Muscle of arm (tissue), 12 donors: ENCODE data around the gene ARHGEF6. TPM values are rescaled to one million over a fixed set of nuclear protein-coding genes. Genes with fewer than 3 reads are reported as not detected.
"Not testable (repeated sequence)": the region's sequence is repeated elsewhere in the genome, so short reads cannot be mapped to it uniquely, and the experiment has no call there.

ENCODE experiments used
- DNase-seq: peaks from one replicate; pipeline ENCODE4 v3.0.0-alpha.2; 2013
- polyA plus RNA-seq, 12 donors: library from polyadenylated mRNA; unstranded; fragments of 120-200 nt; gene quantifications; one replicate each; pipeline ENCODE4 v1.2.1, GENCODE V29; 2013; ENCODE audit not compliant: insufficient read length in 12 of 12

ARHGEF6 gene
- polyA plus RNA-seq, 12 donors = 35.4 to 67.4 (median 52.7) TPM; not detected in 1

DNA sequence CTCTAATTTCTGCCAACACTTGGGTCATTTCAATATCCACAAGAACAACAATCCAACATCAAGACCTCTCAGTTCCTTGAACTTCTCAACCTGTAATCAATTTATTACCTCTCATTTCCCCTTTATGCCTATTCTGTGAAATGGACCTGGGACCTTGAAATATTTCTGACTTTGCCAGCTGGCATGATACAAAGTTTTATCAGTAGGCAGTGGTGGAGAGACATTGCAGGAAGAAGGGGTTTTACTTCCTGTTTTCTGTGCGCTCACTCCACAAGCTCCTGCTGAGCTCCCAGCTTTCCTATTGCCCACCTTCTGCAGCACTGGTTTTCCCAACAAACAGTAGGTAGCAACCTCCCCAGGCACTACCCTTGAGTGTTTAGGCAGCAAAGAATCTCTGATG lies 3.5 kb upstream of the ARHGEF6 start:
- no peak for DNase-seq

DNA sequence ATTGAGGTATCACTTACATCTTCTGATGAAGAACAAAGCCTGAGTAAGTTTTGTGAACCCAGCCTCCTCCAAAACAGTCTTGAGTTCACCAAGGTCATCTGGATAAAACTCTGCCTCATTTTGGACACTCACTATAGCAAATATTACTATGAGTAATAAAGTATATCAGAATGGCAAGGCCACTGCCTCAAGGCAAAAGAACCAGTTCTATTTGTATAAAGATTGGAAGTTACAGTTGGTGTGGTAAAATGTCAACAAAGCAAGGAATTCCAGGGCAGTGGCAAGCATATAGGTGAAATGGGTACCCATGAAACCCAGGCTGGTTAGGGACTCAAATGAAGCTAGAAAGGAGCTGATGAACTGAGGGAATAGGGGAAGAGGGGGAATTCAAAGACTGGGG lies 2.4 kb upstream of the ARHGEF6 start:
- DNase-seq = no peak

DNA sequence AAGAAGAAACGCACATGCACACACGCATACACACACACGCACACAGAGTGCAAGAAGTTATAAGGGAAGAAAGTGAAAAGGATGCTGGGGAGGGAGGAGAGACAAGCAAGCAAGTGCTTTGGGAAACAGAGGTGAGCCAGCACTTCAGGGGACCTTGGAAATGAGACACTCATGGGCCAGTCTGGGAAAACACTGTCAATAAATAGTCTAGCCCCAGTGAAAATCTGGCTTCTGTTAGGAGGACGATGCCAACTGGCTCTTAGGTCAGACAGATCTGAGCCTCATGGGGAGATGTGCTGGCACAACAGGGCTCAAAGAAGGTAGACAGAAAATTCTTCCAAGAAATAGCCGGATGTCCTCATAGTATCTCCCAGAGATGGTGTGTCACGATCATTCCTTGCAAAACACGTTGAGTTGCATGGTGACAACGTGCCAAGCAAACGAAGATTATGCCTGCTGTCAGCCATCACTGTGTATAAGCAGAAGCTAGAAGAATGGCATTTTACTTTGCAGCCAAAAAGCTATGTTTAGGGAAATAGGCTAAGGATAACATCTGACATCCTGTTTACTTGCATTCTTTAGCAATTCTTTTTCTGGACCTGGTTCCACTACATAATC lies 557 bp upstream of the ARHGEF6 start:
- no peak for DNase-seq

DNA sequence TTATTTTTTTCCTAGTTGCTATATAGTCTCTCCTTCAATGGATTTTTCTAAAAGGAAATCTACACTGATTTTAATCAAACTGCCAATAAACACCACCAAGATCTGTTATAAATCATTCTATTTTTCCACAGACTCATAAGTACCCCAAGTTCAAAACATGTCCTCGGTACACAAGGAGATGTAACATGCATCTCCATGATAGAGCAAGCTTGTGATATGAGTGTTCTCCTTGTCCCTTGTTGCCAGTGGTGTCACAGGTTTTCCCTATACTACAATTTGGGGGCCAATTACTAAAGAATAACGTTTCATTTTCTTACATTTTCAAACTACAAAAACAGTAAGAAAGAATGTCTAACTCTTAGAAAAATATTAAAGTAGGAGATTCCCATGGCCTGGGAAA lies 491 bp downstream of the ARHGEF6 start:
- no peak for DNase-seq

DNA sequence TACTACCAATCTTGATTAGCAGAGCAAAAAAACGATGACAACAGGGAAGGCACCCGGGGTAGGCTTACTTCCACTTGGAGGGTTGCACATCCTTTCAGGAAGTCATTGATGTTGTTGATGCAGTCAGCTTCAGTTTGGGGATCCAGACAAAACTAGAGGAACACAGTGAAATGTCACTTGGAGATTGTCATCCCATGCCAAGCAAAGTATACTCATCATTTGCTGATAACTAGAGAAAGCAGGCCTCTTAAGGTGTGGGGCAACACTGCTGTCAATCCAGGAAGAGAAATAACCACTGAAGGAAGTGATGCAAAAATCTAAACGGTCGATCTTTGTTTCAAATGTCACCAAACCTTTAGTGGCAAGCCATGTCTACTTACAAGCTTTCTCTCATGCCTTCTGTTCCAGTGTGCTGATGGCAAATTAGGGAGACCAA lies 1.4 kb downstream of the ARHGEF6 start:
- no peak for DNase-seq

DNA sequence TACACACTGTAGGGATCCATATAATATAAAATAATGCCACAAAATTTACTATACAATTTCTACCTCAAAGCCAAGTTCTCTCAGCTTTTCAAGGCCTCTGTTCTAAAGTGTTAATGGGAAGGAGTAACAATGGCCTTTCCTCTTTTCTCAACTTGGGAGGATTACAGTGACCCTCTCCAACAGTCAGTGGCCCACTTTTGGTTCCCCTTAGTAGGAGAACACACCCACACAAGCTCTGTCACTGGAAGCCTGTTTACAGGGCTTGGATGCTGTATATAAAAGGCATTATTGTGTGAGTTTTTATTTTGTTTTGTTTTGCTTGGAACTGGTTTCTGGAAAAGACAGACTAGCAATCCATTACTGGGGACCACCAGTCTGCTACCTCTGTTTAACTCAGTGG lies 1.8 kb downstream of the ARHGEF6 start:
- no peak for DNase-seq

DNA sequence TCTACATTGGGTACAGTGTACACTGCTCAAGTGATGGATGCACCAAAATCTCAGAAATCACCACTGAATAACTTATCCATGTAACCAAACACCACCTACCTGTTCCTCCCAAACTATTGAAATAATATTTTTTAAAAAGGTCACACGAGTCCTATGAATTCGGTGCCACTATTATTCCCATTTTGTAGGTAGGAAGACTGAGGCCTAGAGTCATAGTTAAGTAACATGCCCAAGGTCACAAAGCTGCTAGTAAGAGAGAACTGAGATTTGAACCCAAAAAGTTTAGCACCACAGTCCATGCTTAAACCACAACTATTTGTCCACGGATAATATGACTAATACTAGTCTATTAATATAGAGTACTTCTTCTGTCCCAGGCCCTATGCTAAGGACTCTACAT lies 2.7 kb downstream of the ARHGEF6 start:
- no peak for DNase-seq

DNA sequence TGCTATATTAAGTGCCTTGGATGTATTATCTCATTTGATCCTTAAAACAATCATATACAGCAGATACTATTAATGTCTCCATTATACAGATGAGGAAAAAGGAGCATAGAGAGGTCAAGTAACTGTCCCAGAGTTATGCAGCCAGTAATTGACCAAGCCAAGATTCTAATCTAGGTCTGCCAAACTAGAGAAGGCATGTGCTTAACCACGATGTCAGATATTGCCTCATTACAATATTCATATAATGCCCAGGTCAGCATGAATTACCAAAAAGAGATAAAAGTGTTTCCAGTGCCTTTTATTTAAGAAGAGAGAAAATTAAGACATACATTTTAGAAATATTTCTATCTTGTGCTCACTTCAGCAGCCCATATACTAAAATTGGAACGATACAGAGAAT lies 7.1 kb downstream of the ARHGEF6 start:
- DNase-seq = no peak

DNA sequence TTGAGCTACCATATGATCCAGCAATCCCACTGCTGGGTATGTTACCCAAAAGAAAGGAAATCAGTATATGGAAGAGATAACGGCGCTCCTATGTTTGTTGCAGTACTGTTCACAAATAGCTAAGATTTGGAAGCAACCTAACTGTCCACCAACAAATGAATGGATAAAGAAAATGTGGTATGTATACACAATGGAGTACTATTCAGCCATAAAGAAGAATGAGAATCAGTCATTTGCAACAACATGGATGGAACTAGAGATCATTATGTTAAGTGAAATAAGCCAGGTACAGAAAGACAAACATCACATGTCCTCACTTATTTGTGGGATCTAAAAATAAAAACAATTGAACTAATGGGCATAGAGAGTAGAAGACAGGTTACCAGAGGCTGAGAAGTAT lies 8.9 kb downstream of the ARHGEF6 start:
- not testable (repeated sequence) for DNase-seq

DNA sequence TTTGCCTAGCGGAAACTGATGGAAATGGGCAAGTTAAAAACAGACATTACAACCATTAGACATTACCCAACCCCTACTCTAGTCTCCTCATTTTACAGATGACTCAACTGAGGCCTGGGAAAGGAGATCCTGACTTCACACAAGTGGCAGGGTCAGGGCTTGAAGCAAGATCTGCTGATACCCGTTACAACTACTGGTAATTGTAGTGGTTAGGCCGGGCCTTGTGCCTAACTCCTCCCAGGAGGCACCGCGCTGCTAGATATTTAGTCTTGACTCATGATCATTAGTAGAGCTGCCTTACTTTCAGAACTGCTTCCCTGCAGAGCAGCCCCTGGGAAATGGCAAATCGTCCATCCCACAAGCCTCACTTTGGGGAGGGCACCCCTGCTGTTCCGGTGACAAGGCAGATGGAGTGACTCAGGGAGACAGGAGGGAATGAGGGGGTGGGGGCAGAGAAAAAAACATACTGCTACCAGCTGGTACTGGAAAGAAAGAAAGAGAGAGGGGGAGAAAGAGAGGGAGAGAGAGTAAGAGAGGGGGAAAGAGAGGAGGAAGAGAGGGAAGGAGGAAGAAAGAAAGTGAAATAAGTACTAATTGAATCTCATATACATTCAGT lies 12.2 kb downstream of the ARHGEF6 start:
- no peak for DNase-seq

DNA sequence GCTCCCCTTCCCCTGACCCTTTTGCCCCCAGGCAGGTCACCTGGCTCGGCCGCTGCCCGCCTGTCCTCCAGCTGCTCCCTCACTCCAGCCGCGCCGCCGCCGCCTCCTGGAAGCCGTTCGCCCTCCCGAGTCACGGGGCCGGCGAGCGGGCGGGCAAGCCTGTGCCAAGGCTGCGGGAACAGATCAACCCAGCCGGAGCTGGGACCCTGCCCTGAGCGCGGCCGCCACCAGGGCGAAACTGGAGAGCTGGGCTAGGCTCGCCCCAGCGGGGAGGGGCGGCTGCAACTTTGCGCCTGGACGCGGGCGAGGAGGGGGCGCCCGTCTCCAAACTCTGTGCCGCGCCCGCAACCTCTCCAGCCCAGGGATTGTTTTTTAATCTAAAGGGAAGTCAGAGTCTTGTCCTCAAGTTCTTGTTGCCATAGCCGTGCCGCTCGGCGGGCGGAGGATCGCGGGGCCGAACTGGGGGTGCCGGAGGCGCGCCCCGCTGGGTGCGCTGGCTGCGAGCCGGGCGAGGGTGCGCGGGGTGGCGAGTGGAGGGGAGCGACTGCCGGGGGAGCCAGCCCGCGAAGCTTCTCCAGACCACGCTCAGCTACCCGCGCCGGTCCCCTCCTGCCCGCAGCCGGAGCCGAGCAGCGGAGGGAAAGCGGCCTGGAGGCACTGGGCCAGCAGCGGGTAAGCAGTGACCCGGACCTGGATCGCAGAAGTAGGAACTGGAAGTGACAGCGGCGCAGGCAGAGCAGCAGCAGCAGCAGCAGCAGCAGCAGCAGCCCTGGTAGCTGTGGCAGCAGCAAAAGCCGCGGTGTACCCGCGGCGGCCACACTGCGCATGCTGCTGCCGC lies 13.4 kb downstream of the ARHGEF6 start:
- peak; percentile 60 for DNase-seq

DNA sequence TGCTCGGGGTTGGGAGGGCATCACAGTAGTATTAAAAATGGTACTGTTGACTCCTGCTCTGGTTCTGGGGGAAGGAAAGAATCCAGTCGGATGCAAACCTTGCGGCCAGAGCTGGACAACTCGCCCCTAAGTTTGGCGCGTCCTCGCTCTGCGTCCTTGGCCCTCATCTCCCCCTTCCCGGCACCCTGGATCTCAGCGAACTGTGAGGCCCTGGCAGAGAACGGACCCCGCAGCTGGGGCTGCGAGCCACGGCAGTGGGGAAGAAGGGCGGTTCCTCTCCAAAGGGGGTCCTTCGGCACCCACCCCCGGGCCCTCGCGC lies 14.0 kb downstream of the ARHGEF6 start:
- no peak for DNase-seq

DNA sequence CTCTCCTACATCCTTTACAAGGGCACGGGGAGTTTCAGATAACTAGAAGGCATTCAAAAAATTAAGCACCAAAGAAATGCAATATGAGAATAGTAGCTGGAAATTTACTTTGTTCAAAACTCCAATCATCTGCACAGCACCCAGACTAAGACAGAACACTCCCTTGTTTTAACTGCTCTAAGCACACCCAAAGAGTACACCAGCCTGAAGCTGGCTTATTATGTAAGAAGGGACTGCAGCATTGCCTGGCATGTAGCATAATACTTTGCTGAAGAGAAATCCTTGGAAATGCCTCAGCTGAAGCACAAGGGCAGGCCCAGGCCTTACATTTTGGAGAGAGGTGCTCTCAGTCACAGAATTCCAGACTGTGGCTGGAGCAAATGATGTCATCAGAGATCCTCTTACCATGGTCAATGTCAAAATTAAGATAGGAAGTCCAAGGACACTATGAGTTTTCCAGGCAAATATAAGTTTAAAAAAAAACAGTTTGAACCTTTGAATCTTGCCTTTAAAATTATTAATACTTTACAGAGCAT lies 14.8 kb downstream of the ARHGEF6 start:
- no peak for DNase-seq

DNA sequence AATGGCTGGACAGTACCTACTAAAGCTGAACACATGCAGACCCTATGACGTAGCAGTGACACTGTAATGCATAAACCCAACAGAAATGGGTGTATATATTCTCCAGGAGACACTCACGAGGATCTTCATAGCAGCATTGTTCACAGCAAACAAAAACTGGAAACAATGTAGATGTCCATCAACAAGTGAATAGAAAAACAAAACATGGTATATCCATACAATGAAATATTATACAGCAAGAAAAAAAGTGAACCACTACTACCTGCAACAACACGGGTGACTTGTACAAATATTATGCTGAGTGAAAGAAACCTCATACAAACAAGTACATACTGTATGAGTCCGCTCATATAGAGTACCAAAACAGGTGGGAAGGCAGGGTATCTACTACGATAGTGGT lies 16.5 kb downstream of the ARHGEF6 start:
- DNase-seq = no peak

DNA sequence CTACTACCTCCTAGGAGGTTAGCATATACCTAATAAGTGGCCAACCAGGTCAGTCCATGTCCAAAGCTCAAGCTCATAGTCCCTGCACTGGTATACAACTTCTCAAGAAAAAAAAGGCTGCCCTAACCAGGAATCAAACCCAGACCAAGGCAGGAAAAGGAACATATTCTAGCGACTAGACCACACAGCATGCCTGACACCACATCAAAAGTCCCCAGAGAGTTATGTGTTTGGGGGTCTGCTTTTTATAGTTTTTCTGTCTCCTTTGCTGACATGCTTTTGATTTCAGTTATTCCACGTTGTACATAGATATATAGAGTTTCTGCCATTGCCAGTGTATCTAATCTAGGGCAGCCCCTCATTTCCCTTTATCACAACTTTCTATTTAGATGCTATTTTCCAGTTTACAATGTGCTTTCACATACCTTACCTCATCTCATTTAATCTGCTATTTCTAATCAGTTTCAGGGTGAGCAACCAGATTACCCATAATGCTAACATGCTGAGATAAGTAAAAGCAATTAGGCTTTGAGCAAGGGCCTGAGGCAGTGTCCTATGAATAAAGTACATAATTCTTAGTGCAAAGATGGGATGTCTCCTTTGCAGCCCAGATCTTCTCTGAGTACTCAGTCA lies 17.8 kb downstream of the ARHGEF6 start:
- DNase-seq = no peak

DNA sequence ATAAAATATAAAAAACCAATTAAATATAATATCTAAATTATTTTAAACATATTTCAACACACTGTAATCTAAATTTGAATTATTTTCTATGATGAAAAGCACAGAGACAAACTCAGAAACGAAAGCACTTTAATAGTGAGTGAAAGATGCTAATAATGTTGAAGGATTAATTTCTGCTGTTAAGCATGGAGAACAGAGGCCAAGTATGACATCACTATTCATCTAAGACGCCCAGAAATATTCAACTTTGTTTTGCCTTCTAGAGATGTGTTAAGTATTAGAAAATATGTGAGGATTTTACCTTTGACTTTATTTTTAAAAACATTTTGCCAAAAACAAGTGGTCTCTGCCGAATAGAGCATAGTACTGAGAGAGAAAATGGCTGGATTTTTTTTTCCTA lies 19.3 kb downstream of the ARHGEF6 start:
- DNase-seq = no peak

DNA sequence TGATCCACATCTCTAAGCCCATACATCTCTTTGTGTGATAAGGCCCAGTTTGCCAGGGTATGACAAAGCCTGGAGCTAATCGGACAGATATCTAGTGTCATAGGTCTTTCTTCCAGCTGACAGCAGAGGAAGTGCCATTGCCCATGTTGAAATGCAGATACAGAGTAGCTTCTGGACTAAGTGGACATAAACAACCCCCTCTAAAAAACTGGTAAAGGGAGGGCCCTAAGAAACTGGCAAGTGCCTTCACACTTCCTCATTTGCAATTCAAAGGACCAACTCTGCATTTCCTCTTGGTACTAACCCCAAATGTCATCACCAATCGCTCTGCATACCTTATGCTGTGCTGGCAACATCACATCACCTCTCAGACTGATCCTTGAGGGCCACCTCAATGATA lies 20.8 kb downstream of the ARHGEF6 start:
- no peak for DNase-seq

DNA sequence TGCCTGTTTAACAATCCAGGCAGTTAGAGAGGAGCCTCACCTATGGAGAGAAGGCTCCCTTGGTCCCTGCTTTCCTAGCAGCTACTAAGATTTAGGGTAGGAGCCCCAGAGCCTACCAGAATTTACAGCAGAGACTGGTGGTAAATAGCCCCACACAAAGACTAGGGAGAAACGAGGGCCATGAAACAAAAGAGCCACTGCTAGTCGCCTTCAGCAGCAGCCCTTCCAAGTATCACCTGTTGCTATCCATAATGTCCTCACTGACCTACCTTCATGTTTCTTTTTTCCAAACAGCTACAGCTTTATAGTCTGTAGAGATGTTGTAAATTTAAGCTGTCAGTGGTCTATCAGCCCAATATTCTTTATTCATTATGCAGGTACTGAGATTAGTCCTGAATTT lies 25.3 kb downstream of the ARHGEF6 start:
- no peak for DNase-seq

DNA sequence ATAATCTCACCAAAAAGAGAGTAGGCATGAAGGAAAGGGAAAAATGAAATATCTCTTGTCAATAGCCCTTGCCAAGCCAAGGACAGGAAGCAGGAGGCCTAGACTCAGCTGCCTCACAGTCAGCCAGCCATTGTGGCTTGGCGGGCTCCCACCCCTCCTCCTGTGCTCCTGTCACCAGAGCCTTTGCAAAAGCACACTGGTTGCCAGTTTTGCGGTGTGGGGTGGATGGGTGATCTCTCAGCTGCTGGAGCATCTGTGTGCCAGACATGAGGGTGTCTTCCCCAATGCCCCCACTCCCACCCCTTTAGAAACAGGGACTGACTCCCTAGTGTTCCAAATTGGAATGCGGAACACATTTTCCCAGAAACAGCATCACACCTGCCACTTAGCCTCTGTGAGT lies 26.1 kb downstream of the ARHGEF6 start:
- peak; percentile 41 for DNase-seq

DNA sequence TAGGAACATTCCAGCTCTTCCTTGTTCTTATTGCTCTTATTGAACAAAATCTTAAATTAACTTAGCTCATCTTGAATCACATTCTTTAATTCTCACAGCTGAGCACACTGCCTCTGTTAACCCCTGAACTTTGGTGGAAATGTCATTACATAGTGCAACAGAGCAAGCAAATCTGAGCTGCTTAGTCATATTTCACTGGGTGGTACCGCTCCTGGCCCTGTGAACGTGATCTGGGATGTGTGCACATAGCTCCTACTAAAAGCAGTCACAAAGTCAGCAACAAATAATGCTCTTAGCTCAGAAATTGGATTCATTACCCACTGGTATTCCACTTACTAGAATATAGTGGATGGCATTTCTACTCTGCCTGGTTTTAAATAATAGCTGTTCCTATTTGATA lies 27.9 kb downstream of the ARHGEF6 start:
- DNase-seq = no peak

DNA sequence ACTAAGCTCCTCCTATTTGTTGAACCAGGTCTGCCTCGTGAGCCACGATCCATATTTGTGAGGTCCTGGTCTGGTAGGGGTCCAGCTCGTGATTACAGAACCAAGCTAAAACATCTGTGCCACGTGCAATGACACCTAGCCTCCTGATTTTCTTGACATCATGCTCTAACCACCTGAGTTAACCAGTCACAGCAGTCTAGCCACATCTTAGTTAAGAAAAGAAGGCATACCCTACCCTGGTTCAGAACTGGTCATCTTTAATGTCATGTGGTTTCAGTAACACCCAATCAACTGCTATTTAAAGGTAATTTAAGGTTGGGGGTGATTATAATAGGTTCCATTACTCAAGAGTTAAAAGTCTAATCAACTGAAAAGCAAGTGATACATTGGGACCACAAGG lies 28.4 kb downstream of the ARHGEF6 start:
- DNase-seq = no peak

DNA sequence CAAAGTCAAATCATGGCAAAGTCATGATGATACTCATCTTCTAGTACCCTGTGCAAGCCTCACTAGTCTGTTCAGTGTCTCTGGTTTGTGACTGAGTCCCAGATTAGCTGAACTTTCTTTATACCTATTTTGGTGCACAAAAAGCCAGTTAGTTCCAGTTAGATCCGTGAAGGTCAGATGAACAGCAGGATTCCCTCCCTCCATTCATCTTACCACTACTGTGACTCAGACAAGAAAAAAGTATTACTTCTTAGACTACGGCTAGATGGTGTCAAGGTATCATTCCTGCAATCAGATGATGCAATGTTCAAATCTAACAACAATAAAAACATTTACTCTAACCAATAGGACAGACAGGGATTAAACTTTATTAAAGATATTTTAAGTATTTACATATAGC lies 30.4 kb downstream of the ARHGEF6 start:
- no peak for DNase-seq
